Suppressor macrophage treated with lipopolysaccharide for 4 hours (primary cell): ENCODE data around the gene CCDC187.

Source experiments
- DNase-seq: peaks from one replicate; pipeline ENCODE4 v3.0.0-alpha.2; 2020

Gene CCDC187

GRCh38 chr9:136202454-136203407 lies 101.2 kb downstream of the CCDC187 start:
- DNase-seq: no peak

- DNase-seq: no peak
Observed at GRCh38 chr9:136201609-136202453, 102.1 kb downstream of the CCDC187 start.

GRCh38 chr9:136201174-136201573 lies 102.7 kb downstream of the CCDC187 start:
- DNase-seq: no peak

- no peak for DNase-seq
Observed at GRCh38 chr9:136200424-136200823, 103.5 kb downstream of the CCDC187 start.
